Measurements from ENCODE around the gene P2RX4.

DNA sequence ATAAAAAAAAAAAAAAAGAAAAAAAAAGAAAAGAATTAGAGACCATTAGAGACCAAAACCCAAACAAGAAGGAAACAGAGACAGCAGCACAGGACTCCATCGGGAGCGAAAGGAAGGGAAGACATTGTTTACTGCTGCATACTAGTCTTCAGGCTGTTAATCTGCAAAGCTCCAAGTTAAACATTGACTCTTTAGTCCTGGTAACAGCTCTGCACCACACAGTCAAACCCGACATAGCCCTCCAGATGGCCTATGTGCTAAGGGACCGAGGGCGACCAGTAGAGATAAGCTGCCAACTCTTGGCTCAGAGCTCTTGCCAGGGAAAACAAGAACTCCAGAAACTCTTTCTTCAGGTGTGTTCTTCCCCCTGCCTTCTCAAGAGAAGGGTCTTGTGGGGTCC, 7.8 kb downstream of the P2RX4 start:
- TF ChIP-seq, protein P1, sequence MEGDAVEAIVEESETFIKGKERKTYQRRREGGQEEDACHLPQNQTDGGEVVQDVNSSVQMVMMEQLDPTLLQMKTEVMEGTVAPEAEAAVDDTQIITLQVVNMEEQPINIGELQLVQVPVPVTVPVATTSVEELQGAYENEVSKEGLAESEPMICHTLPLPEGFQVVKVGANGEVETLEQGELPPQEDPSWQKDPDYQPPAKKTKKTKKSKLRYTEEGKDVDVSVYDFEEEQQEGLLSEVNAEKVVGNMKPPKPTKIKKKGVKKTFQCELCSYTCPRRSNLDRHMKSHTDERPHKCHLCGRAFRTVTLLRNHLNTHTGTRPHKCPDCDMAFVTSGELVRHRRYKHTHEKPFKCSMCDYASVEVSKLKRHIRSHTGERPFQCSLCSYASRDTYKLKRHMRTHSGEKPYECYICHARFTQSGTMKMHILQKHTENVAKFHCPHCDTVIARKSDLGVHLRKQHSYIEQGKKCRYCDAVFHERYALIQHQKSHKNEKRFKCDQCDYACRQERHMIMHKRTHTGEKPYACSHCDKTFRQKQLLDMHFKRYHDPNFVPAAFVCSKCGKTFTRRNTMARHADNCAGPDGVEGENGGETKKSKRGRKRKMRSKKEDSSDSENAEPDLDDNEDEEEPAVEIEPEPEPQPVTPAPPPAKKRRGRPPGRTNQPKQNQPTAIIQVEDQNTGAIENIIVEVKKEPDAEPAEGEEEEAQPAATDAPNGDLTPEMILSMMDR (IDR thresholded peaks at IDR 0.05) = no peak
- TF ChIP-seq POLR2A (IDR thresholded peaks at IDR 0.05) = no peak
